ENCODE results near the gene PPIL3.

PPIL3 gene

GRCh38 chr2:200860092-200860795, 28.6 kb downstream of the PPIL3 start:
- DNase-seq: no peak

- no peak for DNase-seq
Measured at GRCh38 chr2:200856806-200857205, 32.1 kb downstream of the PPIL3 start.

GRCh38 chr2:200852605-200853004, 36.3 kb downstream of the PPIL3 start:
- no peak for DNase-seq

- no peak for DNase-seq
Measured at GRCh38 chr2:200851398-200852248, 37.3 kb downstream of the PPIL3 start.

GRCh38 chr2:200850512-200851256, 38.2 kb downstream of the PPIL3 start:
- DNase-seq: no peak

- DNase-seq: no peak
Measured at GRCh38 chr2:200847939-200848338, 40.9 kb downstream of the PPIL3 start.

GRCh38 chr2:200847269-200847668, 41.6 kb downstream of the PPIL3 start:
- DNase-seq: no peak

GRCh38 chr2:200845669-200846325, 43.1 kb downstream of the PPIL3 start:
- DNase-seq: no peak

- no peak for DNase-seq
Measured at GRCh38 chr2:200845194-200845593, 43.7 kb downstream of the PPIL3 start.

GRCh38 chr2:200843993-200844948, 44.6 kb downstream of the PPIL3 start:
- no peak for DNase-seq

- DNase-seq: no peak
Measured at GRCh38 chr2:200839513-200839912, 49.4 kb downstream of the PPIL3 start.

- DNase-seq: no peak
Measured at GRCh38 chr2:200834701-200835100, 54.2 kb downstream of the PPIL3 start.

GRCh38 chr2:200829258-200829655, 59.6 kb downstream of the PPIL3 start:
- no peak for DNase-seq

GRCh38 chr2:200828572-200829257, 60.2 kb downstream of the PPIL3 start:
- no peak for DNase-seq

- no peak for DNase-seq
Measured at GRCh38 chr2:200828104-200828503, 60.8 kb downstream of the PPIL3 start.

GRCh38 chr2:200821686-200822245, 67.1 kb downstream of the PPIL3 start:
- no peak for DNase-seq

Data from retina (tissue), 1 donor.